Psoas muscle (tissue), 8 donors: Measurements from ENCODE around the gene RASGRP3. TPM values are rescaled to one million over a fixed set of nuclear protein-coding genes. Genes with fewer than 3 reads are reported as not detected.
A peak's percentile ranks its signal among the peaks of the same experiment; 100 is the strongest.

ENCODE experiments used
- ATAC-seq, 4 donors: fragments of 200-7000 bp; cut with Tn5 transposase; one replicate each; pipeline ENCODE4 v1.9.1; 2020; ENCODE audit warnings: moderate library complexity in 3 of 4, mild to moderate bottlenecking in 2 of 4
- DNase-seq, 2 donors: peaks; one replicate each; pipeline ENCODE4 v3.0.0-alpha.2; 2020
- H3K27ac ChIP-seq: fragments of 200-600 bp; one replicate; pipeline ENCODE4 v1.8.0; 2022
- H3K27me3 ChIP-seq, 3 donors: fragments of 200-600 bp in 1 of 3; one replicate each; pipeline versions ENCODE4 v1.6.1 to v1.8.0; 2013 to 2022; ENCODE audit warnings: low read length in 2 of 3, mild to moderate bottlenecking in 2 of 3, moderate library complexity in 1 of 3; ENCODE audit not compliant: insufficient read depth in 3 of 3
- H3K36me3 ChIP-seq, 2 donors: fragments of 200-600 bp in 1 of 2; one replicate each; pipeline versions ENCODE4 v1.6.1 to v1.8.0; 2013 to 2022; ENCODE audit warnings: low read depth in 1 of 2, mild to moderate bottlenecking in 1 of 2, moderate library complexity in 1 of 2; ENCODE audit not compliant: insufficient read depth in 1 of 2
- H3K4me1 ChIP-seq: fragments of 200-600 bp; one replicate; pipeline ENCODE4 v1.8.0; 2022
- H3K4me3 ChIP-seq: fragments of 200-600 bp; one replicate; pipeline ENCODE4 v1.8.0; 2022; ENCODE audit warnings: mild to moderate bottlenecking
- H3K9me3 ChIP-seq: fragments of 200-600 bp; one replicate; pipeline ENCODE4 v1.8.0; 2022
- WGBS, 3 donors: extraction: QIAGEN DNeasy Blood & Tissue Kit; methylation state at CpG; one replicate each; pipeline versions ENCODE4 v1.1.6 to v1.1.7; 2013; 5-methylcytosine and 5-hydroxymethylcytosine counted together
- intact Hi-C, 2 donors: fragments of 100-400 bp; cut with DNase I; formaldehyde crosslinking; loops; one replicate each; pipeline versions ENCODE4 v1.11.0 to v1.14.2; 2022
- polyA plus RNA-seq, 3 donors: library from polyadenylated mRNA; stranded (reverse); fragments of 200-250 nt; gene quantifications; one replicate each; pipeline ENCODE4 v1.2.3, GENCODE V29; 2013
- total RNA-seq, 4 donors: library from RNA; stranded (reverse); fragmentation: NEBNext Ultra II Directional in 2 of 4; extraction: Animal tissue kit (Norgen Biotek cat#: 25700) in 2 of 4; gene quantifications; one replicate each; pipeline versions ENCODE4 v1.2.1 to v1.2.4, GENCODE V29; 2021 to 2023
- TF ChIP-seq, protein P1 (sequence below): fragments of 200-600 bp; IDR thresholded peaks from one replicate; pipeline ENCODE4 v1.8.0; 2022; ENCODE audit warnings: antibody characterized with exemption
- donor health status: healthy with polysubstance abuse.
- donor health status: DM: no; HTN: no; CAD: no; lungs with moderate emphysema.
- donor health status: Bipolar disorder and iron deficiency.
- donor health status: healthy.
- donor health status: DM: yes; HTN: yes; CAD: no.
- donor health status: DM: no; HTN: no; CAD: no.
- donor health status: DM: no; HTN: no; CAD: no.
- donor health status: DM: yes; HTN: yes; CAD: no.

RASGRP3 gene
- total and polyA plus RNA-seq, 7 donors, result 3.4 to 24.9 (median 13.0) TPM

DNA sequence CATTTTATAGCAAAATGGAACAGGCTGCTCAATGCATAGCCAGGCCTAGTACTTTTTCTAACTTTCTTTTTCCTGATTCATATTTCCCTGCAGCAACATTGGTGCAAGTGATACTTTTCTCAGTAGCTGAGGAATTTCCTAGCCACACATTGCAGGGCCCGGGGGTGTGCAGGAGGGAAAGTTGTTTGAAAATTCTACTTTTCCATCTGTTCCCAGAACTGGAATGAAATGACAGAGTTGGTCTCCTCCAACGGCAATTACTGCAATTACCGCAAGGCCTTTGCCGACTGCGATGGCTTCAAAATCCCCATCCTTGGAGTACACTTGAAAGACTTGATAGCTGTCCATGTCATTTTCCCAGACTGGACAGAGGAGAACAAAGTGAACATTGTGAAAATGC, 50.5 kb downstream of the RASGRP3 start:
- Histone ChIP-seq H3K4me3 (no peak overlapping the region), H3K27me3 (no peaks in the 10 kb centered on the region), H3K36me3 (peaks cover 2 to 48% of the 10 kb centered on the region in 2 donors), H3K27ac (no peak overlapping the region), H3K4me1 (peaks cover 12% of the 10 kb centered on the region), H3K9me3 (no peaks in the 10 kb centered on the region)
- DNase-seq (no peak), ATAC-seq (no peak)
- 74 to 84% (median 78%) methylated on average over 5 of the region's 5 CpGs for WGBS, 3 donors
- intact Hi-C loops, result no loop called here
- TF ChIP-seq, protein P1, sequence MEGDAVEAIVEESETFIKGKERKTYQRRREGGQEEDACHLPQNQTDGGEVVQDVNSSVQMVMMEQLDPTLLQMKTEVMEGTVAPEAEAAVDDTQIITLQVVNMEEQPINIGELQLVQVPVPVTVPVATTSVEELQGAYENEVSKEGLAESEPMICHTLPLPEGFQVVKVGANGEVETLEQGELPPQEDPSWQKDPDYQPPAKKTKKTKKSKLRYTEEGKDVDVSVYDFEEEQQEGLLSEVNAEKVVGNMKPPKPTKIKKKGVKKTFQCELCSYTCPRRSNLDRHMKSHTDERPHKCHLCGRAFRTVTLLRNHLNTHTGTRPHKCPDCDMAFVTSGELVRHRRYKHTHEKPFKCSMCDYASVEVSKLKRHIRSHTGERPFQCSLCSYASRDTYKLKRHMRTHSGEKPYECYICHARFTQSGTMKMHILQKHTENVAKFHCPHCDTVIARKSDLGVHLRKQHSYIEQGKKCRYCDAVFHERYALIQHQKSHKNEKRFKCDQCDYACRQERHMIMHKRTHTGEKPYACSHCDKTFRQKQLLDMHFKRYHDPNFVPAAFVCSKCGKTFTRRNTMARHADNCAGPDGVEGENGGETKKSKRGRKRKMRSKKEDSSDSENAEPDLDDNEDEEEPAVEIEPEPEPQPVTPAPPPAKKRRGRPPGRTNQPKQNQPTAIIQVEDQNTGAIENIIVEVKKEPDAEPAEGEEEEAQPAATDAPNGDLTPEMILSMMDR, result no peak

DNA sequence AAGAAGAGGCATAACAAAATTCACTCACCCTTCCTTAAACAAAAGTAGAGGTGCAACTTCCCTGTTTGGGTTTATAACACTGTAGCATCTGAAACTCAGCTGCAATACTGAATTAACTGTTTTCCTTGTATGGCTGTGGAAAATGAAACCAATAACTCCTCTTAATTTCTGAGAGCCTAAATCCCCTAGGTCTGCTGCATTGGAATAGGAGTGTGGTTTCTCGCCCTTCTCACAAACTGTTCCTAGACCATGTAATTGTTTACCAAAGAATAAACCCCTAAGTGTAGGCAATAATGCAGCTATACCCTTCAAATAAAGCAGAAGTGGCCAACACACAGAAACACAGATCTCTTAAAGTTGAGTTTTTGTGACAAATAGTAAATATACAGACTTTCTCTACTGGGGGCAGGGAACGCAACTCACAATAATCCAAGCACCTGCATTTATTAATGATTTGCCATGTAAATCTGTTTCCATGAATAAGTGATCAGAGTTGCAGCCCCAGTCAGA, 52.0 kb downstream of the RASGRP3 start:
- ATAC-seq (no peak), DNase-seq (no peak)
- intact Hi-C loops, result no loop called here
- Histone ChIP-seq H3K9me3 (no peaks in the 10 kb centered on the region), H3K27me3 (no peaks in the 10 kb centered on the region), H3K36me3 (peaks cover 2 to 42% of the 10 kb centered on the region in 2 donors), H3K27ac (no peak overlapping the region), H3K4me3 (no peak overlapping the region), H3K4me1 (peaks cover 28% of the 10 kb centered on the region)
- TF ChIP-seq, protein P1, result no peak
- WGBS, 3 donors, result 96 to 100% (median 97%) methylated on average over 2 of the region's 2 CpGs

DNA sequence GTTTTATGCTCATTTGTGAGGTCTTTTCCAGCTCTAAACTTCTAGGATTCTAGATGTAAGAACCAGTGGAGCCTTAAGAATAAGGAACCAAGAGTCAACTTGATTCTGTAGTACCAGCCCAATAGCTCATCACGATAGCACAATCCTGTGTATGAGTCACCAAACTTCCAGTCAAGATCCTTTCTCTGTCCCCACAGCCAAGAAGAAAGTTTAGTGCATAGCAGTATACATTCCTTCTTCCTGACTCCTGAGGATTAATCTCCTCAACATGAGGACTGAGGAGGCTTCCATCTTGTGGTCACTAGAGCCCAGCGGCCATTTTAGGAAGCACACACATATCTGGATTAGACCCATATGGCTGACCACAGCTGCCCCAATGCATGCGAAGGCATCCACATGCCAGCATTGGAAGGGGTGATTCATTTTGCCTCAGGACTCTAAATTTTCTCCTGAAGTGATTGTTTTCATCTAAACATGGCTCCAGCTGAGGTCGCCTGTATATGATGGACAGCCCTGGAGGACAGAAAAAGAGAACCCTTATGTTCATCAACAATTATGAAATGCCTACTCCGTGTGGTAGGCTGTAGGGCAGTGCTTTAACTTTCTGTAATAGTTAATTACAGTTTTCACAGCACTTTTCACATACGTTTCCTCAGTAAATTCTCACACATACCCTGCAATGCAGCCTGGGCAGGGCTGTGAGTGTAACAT, 53.5 kb downstream of the RASGRP3 start:
- Histone ChIP-seq H3K27ac (peak overlapping the region; percentile 79), H3K36me3 (peaks cover 2 to 33% of the 10 kb centered on the region in 2 donors), H3K27me3 (no peaks in the 10 kb centered on the region), H3K9me3 (no peaks in the 10 kb centered on the region), H3K4me3 (no peak overlapping the region), H3K4me1 (peaks cover 29% of the 10 kb centered on the region)
- peak in 2 of 4 donors; percentile 37 to 43 for ATAC-seq
- no peak for DNase-seq
- TF ChIP-seq, protein P1, result no peak
- WGBS, 3 donors, result 85 to 89% (median 85%) methylated on average over 6 of the region's 6 CpGs
- intact Hi-C loops, result loop anchor here (5.0 kb wide), 2 partner anchors 43 to 48 kb away; no protein-coding TSS in a partner anchor

DNA sequence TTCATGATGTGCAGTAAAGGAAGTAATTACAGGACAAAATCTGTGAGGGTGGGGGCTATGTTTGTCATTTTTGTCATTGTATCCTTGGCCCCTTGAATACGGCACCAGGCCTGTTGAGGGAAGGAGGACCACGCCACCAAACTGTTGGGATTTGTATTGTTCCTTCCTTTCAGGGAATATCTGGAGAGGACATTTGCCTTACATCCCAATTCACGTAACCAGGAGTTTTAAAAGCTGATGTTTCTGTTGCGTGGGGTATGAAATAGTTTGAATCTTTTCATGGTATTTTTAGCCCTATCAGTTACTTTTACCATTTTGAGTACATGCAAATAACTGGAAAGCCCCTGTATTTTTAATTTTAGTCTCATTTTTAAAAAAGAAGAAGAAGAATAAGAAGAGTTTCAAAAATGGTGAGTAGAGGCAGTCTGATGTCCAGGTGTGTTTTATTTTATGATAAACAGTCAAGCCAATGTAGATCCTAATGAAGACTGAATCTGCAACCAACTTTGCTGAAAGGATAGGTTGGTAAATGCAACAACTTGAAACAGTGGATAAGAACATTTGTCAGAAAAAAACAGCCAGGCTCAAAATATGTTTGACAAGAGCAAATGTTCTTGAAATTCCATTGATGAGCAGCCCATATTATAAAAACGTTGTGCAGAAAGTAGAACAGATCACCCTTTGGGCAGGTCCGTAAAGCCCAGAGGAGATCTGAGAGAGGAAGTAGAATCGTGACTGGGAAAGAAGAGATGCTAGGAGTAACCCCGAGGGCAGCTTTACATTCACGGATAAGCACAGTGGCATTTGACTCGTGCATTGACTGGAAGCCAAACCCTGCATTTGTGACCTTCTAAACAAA, 54.5 kb downstream of the RASGRP3 start:
- H3K4me3 ChIP-seq, result no peak overlapping the region

More for the DNA sequence above, 54.5 kb downstream of the RASGRP3 start:
- intact Hi-C loops, result loop anchor here (5.0 kb wide), 2 partner anchors 44 to 49 kb away; no protein-coding TSS in a partner anchor
- no peaks in the 10 kb centered on the region for H3K9me3 ChIP-seq
- ATAC-seq (no peak), DNase-seq (no peak)
- H3K27me3 ChIP-seq, result no peaks in the 10 kb centered on the region
- H3K4me1 ChIP-seq, result peaks cover 36% of the 10 kb centered on the region
- TF ChIP-seq, protein P1, result no peak
- H3K27ac ChIP-seq, result peak overlapping the region; percentile 79
- peaks cover 2 to 25% of the 10 kb centered on the region in 2 donors for H3K36me3 ChIP-seq
- 65 to 75% (median 65%) methylated on average over 10 of the region's 10 CpGs for WGBS, 3 donors
